Neutrophil (primary cell): Measurements from ENCODE around the gene PASD1.

Experiments used
- H3K27ac ChIP-seq: fragments of 200-600 bp; sonication (generic); 2 replicates; pipeline ENCODE4 v1.5.1; 2016; ENCODE audit warnings: mild to moderate bottlenecking, moderate library complexity
- H3K27me3 ChIP-seq: fragments of 200-600 bp; sonication (generic); 2 replicates; pipeline ENCODE4 v1.6.0; 2016; ENCODE audit warnings: mild to moderate bottlenecking
- H3K36me3 ChIP-seq: fragments of 200-600 bp; sonication (generic); 2 replicates; pipeline ENCODE4 v1.5.1; 2017
- H3K4me1 ChIP-seq, 2 experiments: fragments of 200-600 bp in 1 of 2; sonication (generic) in 1 of 2; 1 replicate in 1 of 2; 2 replicates in 1 of 2; pipeline versions ENCODE4 v1.5.1 to v1.6.1; 2013 to 2016; ENCODE audit warnings: low read depth in 1 of 2, low read length in 1 of 2, mild to moderate bottlenecking in 1 of 2, moderate library complexity in 1 of 2; ENCODE audit not compliant: control insufficient read depth in 1 of 2, insufficient read depth in 1 of 2
- H3K4me3 ChIP-seq, 2 experiments: fragments of 200-600 bp in 1 of 2; sonication (generic) in 1 of 2; 1 replicate in 1 of 2; 2 replicates in 1 of 2; pipeline ENCODE4 v1.5.1; 2013 to 2016; ENCODE audit warnings: low read depth in 1 of 2, low read length in 1 of 2, mild to moderate bottlenecking in 1 of 2, moderate library complexity in 1 of 2
- H3K9me3 ChIP-seq: fragments of 200-600 bp; sonication (generic); 2 replicates; pipeline ENCODE4 v1.5.1; 2016
- TF ChIP-seq, protein P1 (sequence below): fragments of 200-600 bp; sonication (generic); IDR thresholded peaks from 2 replicates; pipeline ENCODE4 v1.5.1; 2016; ENCODE audit warnings: antibody characterized with exemption

PASD1 gene, protein sequence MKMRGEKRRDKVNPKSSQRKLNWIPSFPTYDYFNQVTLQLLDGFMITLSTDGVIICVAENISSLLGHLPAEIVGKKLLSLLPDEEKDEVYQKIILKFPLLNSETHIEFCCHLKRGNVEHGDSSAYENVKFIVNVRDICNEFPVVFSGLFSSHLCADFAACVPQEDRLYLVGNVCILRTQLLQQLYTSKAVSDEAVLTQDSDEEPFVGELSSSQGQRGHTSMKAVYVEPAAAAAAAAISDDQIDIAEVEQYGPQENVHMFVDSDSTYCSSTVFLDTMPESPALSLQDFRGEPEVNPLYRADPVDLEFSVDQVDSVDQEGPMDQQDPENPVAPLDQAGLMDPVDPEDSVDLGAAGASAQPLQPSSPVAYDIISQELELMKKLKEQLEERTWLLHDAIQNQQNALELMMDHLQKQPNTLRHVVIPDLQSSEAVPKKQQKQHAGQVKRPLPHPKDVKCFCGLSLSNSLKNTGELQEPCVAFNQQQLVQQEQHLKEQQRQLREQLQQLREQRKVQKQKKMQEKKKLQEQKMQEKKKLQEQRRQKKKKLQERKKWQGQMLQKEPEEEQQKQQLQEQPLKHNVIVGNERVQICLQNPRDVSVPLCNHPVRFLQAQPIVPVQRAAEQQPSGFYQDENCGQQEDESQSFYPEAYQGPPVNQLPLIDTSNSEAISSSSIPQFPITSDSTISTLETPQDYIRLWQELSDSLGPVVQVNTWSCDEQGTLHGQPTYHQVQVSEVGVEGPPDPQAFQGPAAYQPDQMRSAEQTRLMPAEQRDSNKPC

DNA sequence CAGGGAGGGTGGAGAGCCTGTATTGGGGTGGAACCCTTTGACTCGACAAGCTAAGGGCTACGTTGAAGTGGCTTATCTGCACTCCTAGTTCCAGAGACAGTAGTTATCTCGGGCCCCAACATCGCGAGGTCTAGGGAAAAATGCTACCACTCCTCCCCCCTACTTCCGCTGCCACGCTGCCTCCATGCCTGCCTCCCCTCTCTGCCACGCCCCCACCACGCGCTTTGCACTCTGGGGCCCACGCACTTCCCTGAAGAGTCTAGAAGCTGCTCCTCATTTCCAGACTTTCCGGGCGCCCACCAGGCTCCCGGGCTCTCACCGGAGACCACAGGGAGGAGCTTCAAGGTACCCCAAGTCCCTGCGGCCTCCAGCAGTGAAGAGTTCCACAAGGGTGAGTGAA, at the start of gene PASD1:
Gene PASD1 (plus strand): TSS at position 227 of the 400 bp plus-strand sequence. CDS start 37,879 bp downstream, outside the sequence.
- H3K9me3 ChIP-seq: no peaks in the 10 kb centered on the region
- no peak within 1 kb of the TSS for H3K27ac ChIP-seq
- H3K27me3 ChIP-seq: no peaks in the 10 kb centered on the region
- TF ChIP-seq, protein P1, sequence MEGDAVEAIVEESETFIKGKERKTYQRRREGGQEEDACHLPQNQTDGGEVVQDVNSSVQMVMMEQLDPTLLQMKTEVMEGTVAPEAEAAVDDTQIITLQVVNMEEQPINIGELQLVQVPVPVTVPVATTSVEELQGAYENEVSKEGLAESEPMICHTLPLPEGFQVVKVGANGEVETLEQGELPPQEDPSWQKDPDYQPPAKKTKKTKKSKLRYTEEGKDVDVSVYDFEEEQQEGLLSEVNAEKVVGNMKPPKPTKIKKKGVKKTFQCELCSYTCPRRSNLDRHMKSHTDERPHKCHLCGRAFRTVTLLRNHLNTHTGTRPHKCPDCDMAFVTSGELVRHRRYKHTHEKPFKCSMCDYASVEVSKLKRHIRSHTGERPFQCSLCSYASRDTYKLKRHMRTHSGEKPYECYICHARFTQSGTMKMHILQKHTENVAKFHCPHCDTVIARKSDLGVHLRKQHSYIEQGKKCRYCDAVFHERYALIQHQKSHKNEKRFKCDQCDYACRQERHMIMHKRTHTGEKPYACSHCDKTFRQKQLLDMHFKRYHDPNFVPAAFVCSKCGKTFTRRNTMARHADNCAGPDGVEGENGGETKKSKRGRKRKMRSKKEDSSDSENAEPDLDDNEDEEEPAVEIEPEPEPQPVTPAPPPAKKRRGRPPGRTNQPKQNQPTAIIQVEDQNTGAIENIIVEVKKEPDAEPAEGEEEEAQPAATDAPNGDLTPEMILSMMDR: no peak
- no peak within 1 kb of the TSS for H3K4me3 ChIP-seq
- no peaks in the 10 kb centered on the region for H3K4me1 ChIP-seq
- no peaks in the 10 kb centered on the region for H3K36me3 ChIP-seq

DNA sequence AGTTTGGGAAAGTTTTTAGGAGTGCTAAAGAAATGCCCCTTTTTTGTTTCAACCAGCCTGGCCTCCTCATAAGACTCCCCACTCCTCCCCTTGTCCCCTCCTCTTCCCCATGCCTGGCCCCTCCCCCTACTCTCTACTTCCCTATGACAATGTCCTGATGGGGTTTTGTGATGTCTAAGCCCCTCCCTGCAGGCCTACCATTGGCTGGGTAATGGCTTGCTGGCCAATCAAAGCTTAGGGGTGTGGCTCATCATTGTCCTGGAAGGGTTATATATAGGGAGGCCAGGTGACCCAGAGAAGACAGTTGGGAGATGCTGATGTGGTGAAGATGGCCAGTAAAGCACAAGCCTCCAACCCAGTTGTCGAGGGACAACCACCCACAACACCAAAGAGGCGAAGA, 48.2 kb upstream of the PASD1 start:
- Histone ChIP-seq H3K27me3 (no peaks in the 10 kb centered on the region), H3K36me3 (no peaks in the 10 kb centered on the region), H3K9me3 (no peaks in the 10 kb centered on the region), H3K4me3 (no peak overlapping the region), H3K27ac (no peak overlapping the region), H3K4me1 (no peaks in the 10 kb centered on the region)
- TF ChIP-seq, protein P1: no peak

DNA sequence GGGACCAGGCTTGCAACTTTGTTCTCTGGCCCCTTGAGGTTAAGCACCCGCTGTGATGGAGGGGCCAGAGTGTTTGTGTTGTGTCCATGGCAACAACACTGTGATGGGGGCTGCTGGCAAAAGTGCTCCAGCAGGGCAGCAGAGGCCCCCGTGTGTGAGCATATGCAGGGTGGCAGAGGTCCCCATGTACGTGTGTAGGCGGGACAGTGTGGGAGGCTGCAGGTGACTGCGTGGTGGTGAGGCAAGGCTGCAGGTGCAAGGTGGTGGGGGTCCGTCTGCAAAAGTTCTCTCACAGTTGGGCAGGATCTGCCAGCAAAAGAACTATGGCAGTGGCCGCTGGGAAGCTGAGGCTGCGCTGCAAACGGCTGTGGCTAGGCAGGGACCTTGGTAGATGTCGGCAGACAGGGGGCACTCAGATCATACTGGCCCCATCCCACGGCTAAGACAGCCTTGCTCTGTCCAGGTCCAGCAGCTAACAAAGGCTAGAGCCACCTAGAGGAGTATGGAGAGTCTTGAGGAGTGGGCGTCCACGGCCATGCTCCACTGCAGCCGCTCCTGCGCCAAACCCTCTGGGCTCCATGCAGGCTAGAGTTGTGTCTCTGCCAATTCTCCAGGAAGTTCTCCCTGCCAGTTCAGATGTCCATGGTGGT, 46.8 kb upstream of the PASD1 start:
- H3K4me1 ChIP-seq: no peaks in the 10 kb centered on the region
- no peaks in the 10 kb centered on the region for H3K9me3 ChIP-seq
- no peaks in the 10 kb centered on the region for H3K27me3 ChIP-seq
- no peak overlapping the region for H3K27ac ChIP-seq
- H3K36me3 ChIP-seq: no peaks in the 10 kb centered on the region
- TF ChIP-seq, protein P1: no peak
- H3K4me3 ChIP-seq: no peak overlapping the region

DNA sequence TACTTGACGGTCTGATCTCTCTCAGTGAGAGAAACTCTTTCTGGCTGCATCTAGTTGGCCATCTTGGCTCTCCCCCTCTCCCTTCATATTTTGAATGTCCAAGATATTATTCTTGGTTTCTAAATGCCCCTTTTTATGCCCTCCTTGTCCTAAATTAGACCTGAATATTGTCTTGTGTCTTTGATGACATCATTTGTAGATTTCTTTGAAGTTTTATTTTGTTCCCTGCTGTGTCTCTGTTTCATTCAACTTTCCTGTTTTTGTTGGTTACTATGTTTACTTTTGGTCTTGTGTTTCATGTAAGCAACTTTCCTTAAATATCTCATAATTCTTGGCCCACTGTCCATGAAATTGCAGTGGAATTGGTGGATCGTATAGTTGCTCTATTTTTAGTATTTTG, 46.1 kb upstream of the PASD1 start:
- Histone ChIP-seq H3K4me3 (no peak overlapping the region), H3K36me3 (no peaks in the 10 kb centered on the region), H3K27ac (no peak overlapping the region), H3K9me3 (no peaks in the 10 kb centered on the region), H3K27me3 (no peaks in the 10 kb centered on the region), H3K4me1 (no peaks in the 10 kb centered on the region)
- TF ChIP-seq, protein P1: no peak

DNA sequence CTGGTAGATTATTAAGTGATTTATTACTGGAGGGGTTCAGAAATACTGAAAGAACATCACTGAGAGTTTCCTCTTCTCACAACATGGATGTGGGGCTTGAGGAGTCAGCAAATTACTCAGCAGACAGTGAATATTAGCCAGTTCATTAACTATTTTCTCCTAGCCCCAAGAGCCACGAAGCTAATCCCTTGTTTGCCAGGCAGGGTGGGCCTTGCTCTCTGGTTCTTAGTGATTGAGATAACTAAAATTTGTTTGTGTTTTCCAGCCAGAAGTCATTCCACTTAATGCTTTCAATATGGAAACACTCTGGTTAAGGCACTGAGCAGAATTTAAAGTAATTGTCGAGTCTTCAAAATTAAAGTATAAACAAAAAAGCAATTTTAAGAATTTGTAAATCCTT, 40.1 kb upstream of the PASD1 start:
- no peaks in the 10 kb centered on the region for H3K9me3 ChIP-seq
- no peaks in the 10 kb centered on the region for H3K27me3 ChIP-seq
- no peaks in the 10 kb centered on the region for H3K36me3 ChIP-seq
- TF ChIP-seq, protein P1: no peak
- no peaks in the 10 kb centered on the region for H3K4me1 ChIP-seq
- H3K27ac ChIP-seq: no peak overlapping the region
- no peak overlapping the region for H3K4me3 ChIP-seq
